DND-41 (cell line): ENCODE measurements around the gene HOXD10.

Experiments used
- ATAC-seq: fragments of 200-7000 bp; cut with Tn5 transposase; 3 replicates; pipeline ENCODE4 v1.9.1; 2021; ENCODE audit warnings: low read depth; ENCODE audit not compliant: insufficient read depth
- DNase-seq: peaks from one replicate; pipeline ENCODE4 v3.0.0-alpha.2; 2020
- H2AFZ ChIP-seq: 2 replicates; pipeline ENCODE4 v1.6.0; 2012; ENCODE audit warnings: low read depth, low read length
- H3K27ac ChIP-seq: 2 replicates; pipeline ENCODE4 v1.5.1; 2012; ENCODE audit warnings: low read length, inconsistent platforms
- H3K27me3 ChIP-seq: fragments of 200-600 bp; sonication (generic); 2 replicates; pipeline ENCODE4 v1.6.0; 2012; ENCODE audit warnings: low read length, mild to moderate bottlenecking, inconsistent platforms; ENCODE audit not compliant: insufficient read depth, poor library complexity
- H3K36me3 ChIP-seq: 2 replicates; pipeline ENCODE4 v1.5.1; 2012; ENCODE audit warnings: low read length, inconsistent platforms; ENCODE audit not compliant: insufficient read depth
- H3K4me1 ChIP-seq: 2 replicates; pipeline ENCODE4 v1.5.1; 2012; ENCODE audit warnings: mild to moderate bottlenecking, low read length; ENCODE audit not compliant: insufficient read depth
- H3K4me2 ChIP-seq: 2 replicates; pipeline ENCODE4 v1.6.0; 2012; ENCODE audit warnings: mild to moderate bottlenecking, moderate library complexity, low read length, inconsistent platforms; ENCODE audit not compliant: insufficient read depth
- H3K4me3 ChIP-seq, 2 experiments: fragments of 200-600 bp in 1 of 2; shearing (Covaris generic) in 1 of 2; 2 replicates each; pipeline ENCODE4 v1.5.1; 2012 to 2016; ENCODE audit warnings: inconsistent platforms in 2 of 2, low read length in 2 of 2, mild to moderate bottlenecking in 2 of 2, low read depth in 1 of 2, moderate library complexity in 1 of 2
- H3K79me2 ChIP-seq: 2 replicates; pipeline ENCODE4 v1.6.0; 2012; ENCODE audit warnings: low read length, inconsistent platforms; ENCODE audit not compliant: insufficient read depth
- H3K9ac ChIP-seq: 2 replicates; pipeline ENCODE4 v1.6.0; 2012; ENCODE audit warnings: low read depth, mild to moderate bottlenecking, inconsistent platforms, low read length, moderate library complexity
- H3K9me3 ChIP-seq: 2 replicates; pipeline ENCODE4 v1.5.1; 2012; ENCODE audit warnings: low read length, moderate library complexity, mild to moderate bottlenecking, inconsistent platforms; ENCODE audit not compliant: insufficient read depth, severe bottlenecking
- H4K20me1 ChIP-seq: 2 replicates; pipeline ENCODE4 v1.6.0; 2012; ENCODE audit warnings: low read length; ENCODE audit not compliant: insufficient read depth
- EZH2 ChIP-seq: IDR thresholded peaks from 3 replicates; pipeline ENCODE4 v1.6.1; 2012; ENCODE audit warnings: borderline replicate concordance, low read depth, mild to moderate bottlenecking, moderate library complexity, low read length, inconsistent platforms; ENCODE audit not compliant: severe bottlenecking
- TF ChIP-seq, protein P1 (sequence below): IDR thresholded peaks from 2 replicates; pipeline ENCODE4 v1.5.1; 2012; ENCODE audit warnings: borderline replicate concordance, low read length, moderate library complexity, mild to moderate bottlenecking; ENCODE audit not compliant: poor library complexity, severe bottlenecking; ENCODE audit errors: extremely low read depth

HOXD10 gene

DNA sequence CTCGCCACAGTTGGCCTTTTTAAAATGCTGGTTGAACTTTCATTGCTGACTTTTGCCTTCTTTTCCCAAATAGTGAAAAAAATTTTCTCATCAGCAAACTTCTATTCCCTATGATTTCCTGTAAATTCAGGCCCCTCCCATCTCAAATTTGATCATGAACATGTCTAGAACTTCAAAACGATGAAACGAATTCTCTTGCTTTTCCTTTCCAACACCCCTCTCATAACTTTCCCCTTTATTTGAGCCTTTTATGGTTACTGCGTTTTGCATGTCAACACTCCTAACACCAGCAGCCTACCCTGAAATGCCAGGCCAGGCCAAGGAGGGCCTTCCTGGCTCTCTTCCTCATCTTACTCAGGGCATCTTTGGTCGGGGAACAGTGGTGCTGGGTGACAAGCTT is 25.7 kb upstream of the HOXD10 start:
- H2AFZ ChIP-seq, result no peak overlapping the region
- no peaks in the 10 kb centered on the region for H4K20me1 ChIP-seq
- H3K9me3 ChIP-seq, result no peaks in the 10 kb centered on the region
- H3K27ac ChIP-seq, result no peak overlapping the region
- no peaks in the 10 kb centered on the region for H3K27me3 ChIP-seq
- peaks cover 37% of the 10 kb centered on the region for H3K4me1 ChIP-seq
- H3K79me2 ChIP-seq, result peaks cover 26% of the 10 kb centered on the region
- no peak overlapping the region for H3K4me3 ChIP-seq
- TF ChIP-seq, protein P1, sequence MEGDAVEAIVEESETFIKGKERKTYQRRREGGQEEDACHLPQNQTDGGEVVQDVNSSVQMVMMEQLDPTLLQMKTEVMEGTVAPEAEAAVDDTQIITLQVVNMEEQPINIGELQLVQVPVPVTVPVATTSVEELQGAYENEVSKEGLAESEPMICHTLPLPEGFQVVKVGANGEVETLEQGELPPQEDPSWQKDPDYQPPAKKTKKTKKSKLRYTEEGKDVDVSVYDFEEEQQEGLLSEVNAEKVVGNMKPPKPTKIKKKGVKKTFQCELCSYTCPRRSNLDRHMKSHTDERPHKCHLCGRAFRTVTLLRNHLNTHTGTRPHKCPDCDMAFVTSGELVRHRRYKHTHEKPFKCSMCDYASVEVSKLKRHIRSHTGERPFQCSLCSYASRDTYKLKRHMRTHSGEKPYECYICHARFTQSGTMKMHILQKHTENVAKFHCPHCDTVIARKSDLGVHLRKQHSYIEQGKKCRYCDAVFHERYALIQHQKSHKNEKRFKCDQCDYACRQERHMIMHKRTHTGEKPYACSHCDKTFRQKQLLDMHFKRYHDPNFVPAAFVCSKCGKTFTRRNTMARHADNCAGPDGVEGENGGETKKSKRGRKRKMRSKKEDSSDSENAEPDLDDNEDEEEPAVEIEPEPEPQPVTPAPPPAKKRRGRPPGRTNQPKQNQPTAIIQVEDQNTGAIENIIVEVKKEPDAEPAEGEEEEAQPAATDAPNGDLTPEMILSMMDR, result no peak
- no peak for TF ChIP-seq EZH2
- ATAC-seq (no peak), DNase-seq (no peak)
- no peak overlapping the region for H3K4me2 ChIP-seq
- no peaks in the 10 kb centered on the region for H3K36me3 ChIP-seq
- no peak overlapping the region for H3K9ac ChIP-seq

- ATAC-seq (no peak), DNase-seq (no peak)
- Histone ChIP-seq H3K27ac (no peak overlapping the region), H3K4me3 (no peak overlapping the region), H4K20me1 (no peaks in the 10 kb centered on the region), H3K79me2 (peaks cover 26% of the 10 kb centered on the region), H3K4me2 (no peak overlapping the region), H3K9ac (no peak overlapping the region), H3K4me1 (peaks cover 37% of the 10 kb centered on the region), H3K9me3 (no peaks in the 10 kb centered on the region), H2AFZ (no peak overlapping the region), H3K27me3 (no peaks in the 10 kb centered on the region), H3K36me3 (no peaks in the 10 kb centered on the region)
- TF ChIP-seq EZH2, result no peak
- TF ChIP-seq, protein P1, result no peak
Measured at GRCh38 chr2:176091329-176092258, 25.0 kb upstream of the HOXD10 start.

DNA sequence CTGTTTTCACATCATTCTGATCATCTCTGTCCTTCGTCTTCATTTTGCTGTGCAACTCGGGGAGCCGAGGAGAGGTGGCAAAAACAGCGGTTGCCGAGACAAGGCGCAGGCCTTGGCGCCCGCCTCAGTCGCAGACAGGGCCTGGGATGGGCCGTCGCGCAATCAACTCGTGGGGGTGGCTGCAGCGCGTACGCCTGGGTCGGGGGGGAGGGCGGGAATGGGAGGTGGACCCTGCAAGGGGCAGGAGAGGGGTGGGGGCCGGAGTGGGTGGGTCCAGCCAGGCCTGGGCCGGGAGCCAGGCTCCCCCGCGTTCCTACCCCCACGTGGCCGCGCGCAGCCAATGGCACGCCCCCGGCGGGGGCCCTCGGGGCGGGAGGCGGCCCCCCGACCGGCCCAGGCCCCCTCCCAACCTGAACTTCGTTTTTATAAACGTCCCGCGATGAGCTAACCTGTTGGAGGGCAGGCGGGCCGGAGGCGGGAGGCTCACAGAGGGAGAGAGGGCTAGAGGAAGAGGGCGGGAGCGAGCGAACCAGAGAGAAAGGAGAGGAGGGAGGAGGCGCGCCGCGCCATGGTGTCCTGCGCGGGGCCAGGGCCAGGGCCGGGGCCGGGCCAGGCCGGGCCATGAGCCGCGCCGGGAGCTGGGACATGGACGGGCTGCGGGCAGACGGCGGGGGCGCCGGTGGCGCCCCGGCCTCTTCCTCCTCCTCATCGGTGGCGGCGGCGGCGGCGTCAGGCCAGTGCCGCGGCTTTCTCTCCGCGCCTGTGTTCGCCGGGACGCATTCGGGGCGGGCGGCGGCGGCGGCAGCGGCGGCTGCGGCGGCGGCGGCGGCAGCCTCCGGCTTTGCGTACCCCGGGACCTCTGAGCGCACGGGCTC is 24.1 kb upstream of the HOXD10 start, which contains the start of gene HOXD13:
HOXD13 (plus strand) TSS at position 452 of the 875 bp plus-strand sequence; CDS start at position 622, 170 bp downstream.
- Histone ChIP-seq H3K4me3 (peak within 1 kb of the TSS; percentile 35 to 83; a peak in 3 of 4 replicates), H3K9ac (peak within 1 kb of the TSS; percentile 89), H3K36me3 (no peaks in the 10 kb centered on the region), H3K79me2 (peaks cover 26% of the 10 kb centered on the region), H3K4me1 (peaks cover 37% of the 10 kb centered on the region), H4K20me1 (no peaks in the 10 kb centered on the region), H3K4me2 (peak within 1 kb of the TSS; percentile 74), H3K9me3 (no peaks in the 10 kb centered on the region), H3K27ac (peak within 1 kb of the TSS; percentile 92), H3K27me3 (no peaks in the 10 kb centered on the region), H2AFZ (peak within 1 kb of the TSS; percentile 83)
- ATAC-seq (peak; percentile 8; the same call in 2 of the 3 replicates), DNase-seq (peak; percentile 63)
- TF ChIP-seq EZH2, result no peak
- TF ChIP-seq, protein P1, result no peak
